Measurements from ENCODE around the gene RNF151.
"Not testable (repeated sequence)": the region's sequence is repeated elsewhere in the genome, so short reads cannot be mapped to it uniquely, and the experiment has no call there.

DNA sequence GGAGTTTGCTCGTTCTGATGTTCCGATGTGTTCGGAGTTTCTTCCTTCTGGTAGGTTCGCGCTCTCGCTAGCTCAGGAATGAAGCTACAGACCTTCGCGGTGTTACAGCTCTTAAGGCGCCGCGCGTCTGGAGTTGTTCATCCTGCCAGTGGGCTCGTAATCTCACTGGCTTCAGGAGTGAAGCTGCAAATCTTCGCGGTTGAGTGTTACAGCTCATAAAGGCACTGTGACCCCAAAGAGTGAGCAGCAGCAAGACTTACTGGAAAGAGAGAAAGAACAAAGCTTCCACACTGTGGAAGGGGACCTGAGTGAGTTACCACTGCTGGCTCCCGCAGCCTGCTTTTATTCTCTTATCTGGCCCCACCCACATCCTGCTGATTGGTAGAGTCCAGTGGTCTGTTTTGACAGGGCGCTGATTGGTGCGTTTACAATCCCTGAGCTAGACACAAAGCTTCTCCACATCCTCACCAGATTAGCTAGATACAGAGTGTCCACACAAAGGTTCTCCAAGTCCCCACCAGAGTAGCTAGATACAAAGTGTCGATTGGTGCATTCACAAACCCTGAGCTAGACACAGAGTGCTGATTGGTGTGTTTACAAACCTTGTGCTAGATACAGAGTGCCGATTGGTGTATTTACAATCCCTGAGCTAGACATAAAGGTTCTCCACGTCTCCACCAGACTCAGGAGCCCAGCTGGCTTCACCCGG, 9.1 kb upstream of the RNF151 start:
- TF ChIP-seq CTCF (IDR thresholded peaks at IDR 0.05; ENCODE audit: low read depth, low read length); EZH2phosphoT487 (IDR thresholded peaks at IDR 0.05; ENCODE audit: low read depth): not testable (repeated sequence)

All from OCI-LY3 (cell line).